HFF-Myc (cell line): ENCODE data around the gene KRT82.

Experiments
- DNase-seq: peaks from one replicate; pipeline ENCODE4 v3.0.0-alpha.2; 2011; ENCODE audit warnings: low read depth; ENCODE audit errors: extremely low read depth
- H3K4me3 ChIP-seq: replicated peaks from 2 replicates; pipeline ENCODE4 v1.5.1; 2011; ENCODE audit warnings: low read depth, mild to moderate bottlenecking, control low read depth, low read length
- TF ChIP-seq, protein P1 (sequence below): IDR thresholded peaks from 2 replicates; pipeline ENCODE4 v1.5.1; 2012; ENCODE audit warnings: mild to moderate bottlenecking, low read depth, low read length, control low read depth; ENCODE audit errors: missing control alignments

KRT82 gene

GRCh38 chr12:52445876-52446275 lies 39.7 kb upstream of the KRT82 start:
- H3K4me3 ChIP-seq = no peak overlapping the region
- TF ChIP-seq, protein P1, sequence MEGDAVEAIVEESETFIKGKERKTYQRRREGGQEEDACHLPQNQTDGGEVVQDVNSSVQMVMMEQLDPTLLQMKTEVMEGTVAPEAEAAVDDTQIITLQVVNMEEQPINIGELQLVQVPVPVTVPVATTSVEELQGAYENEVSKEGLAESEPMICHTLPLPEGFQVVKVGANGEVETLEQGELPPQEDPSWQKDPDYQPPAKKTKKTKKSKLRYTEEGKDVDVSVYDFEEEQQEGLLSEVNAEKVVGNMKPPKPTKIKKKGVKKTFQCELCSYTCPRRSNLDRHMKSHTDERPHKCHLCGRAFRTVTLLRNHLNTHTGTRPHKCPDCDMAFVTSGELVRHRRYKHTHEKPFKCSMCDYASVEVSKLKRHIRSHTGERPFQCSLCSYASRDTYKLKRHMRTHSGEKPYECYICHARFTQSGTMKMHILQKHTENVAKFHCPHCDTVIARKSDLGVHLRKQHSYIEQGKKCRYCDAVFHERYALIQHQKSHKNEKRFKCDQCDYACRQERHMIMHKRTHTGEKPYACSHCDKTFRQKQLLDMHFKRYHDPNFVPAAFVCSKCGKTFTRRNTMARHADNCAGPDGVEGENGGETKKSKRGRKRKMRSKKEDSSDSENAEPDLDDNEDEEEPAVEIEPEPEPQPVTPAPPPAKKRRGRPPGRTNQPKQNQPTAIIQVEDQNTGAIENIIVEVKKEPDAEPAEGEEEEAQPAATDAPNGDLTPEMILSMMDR = no peak
- DNase-seq = no peak

DNA sequence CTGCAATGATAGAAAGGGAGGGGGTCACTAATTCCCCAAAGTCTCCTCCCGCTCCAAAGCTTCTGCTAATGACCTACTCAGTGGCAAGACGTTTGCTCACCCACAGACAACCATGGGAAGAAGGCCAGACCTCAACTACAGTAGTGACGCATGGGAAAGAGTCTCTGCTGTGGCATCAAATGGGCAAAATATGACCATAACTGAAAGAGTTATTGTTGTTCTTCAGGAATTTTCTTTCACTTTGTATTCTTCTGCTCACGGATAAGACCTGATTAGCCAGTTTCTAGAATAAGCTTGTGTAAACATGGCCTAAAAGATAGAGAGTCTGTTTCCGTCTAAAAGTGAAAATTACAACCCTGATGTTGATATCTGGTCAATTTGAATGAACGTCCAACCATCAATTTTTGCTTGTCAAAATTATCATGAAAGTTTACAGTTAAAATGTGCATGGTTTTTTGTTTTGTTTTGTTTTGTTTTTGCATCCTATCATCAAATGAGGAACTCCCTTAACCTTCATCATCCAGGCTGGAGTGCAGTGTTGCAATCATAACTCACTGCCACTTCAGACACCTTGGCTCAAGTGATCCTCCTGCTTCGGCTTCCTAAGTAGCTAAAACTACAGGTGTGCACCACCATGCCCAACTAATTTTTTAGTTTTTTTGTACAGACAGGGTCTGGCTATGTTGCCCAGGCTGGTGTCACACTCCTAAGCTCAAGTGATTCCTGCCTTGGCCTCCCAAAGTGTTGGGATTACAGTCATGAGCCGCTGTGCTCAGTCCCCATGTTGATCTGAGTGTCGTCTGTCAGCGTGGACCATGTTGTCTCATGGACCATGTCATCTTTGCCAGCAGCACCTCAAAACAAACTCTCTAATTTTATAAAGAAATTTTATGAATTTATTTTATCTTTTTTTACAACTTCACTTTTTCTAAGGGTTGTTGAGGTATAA lies 38.8 kb upstream of the KRT82 start:
- TF ChIP-seq, protein P1 = no peak
- DNase-seq = no peak
- H3K4me3 ChIP-seq = no peak overlapping the region

GRCh38 chr12:52443966-52444365 lies 37.8 kb upstream of the KRT82 start:
- H3K4me3 ChIP-seq = no peak overlapping the region
- TF ChIP-seq, protein P1 = no peak
- DNase-seq = no peak

GRCh38 chr12:52442600-52443061 lies 36.5 kb upstream of the KRT82 start:
- DNase-seq = peak; percentile 15
- no peak overlapping the region for H3K4me3 ChIP-seq
- TF ChIP-seq, protein P1 = no peak

GRCh38 chr12:52441320-52441911 lies 35.3 kb upstream of the KRT82 start:
- TF ChIP-seq, protein P1 = no peak
- DNase-seq = no peak
- H3K4me3 ChIP-seq = no peak overlapping the region

GRCh38 chr12:52440821-52441319 lies 34.7 kb upstream of the KRT82 start:
- TF ChIP-seq, protein P1 = no peak
- no peak for DNase-seq
- no peak overlapping the region for H3K4me3 ChIP-seq
